ENCODE data around the gene ZG16B.

The ZG16B gene

GRCh38 chr16:2829501-2830354, at the start of gene ZG16B:
Gene ZG16B, plus strand, starts transcription at chr16:2830303. Its CDS starts 139 bp downstream, at chr16:2830442.
- DNase-seq (ENCODE audit: low read depth): no peak
- H3K4me3 ChIP-seq (ENCODE audit: control insufficient read depth, low read depth, low read length): no peak within 1 kb of the TSS
- TF ChIP-seq CTCF (conservative IDR thresholded peaks at IDR 0.05; ENCODE audit: control insufficient read depth, insufficient read depth, low read depth, low read length): no peak

- H3K4me3 ChIP-seq (ENCODE audit: control insufficient read depth, low read depth, low read length): no peak overlapping the region
- TF ChIP-seq CTCF (conservative IDR thresholded peaks at IDR 0.05; ENCODE audit: control insufficient read depth, insufficient read depth, low read depth, low read length): no peak
- DNase-seq (ENCODE audit: low read depth): no peak
These were observed 47.3 kb upstream of the ZG16B start for GRCh38 chr16:2782583-2783351.

- no peak for DNase-seq (ENCODE audit: low read depth)
- H3K4me3 ChIP-seq (ENCODE audit: control insufficient read depth, low read depth, low read length): no peak overlapping the region
- TF ChIP-seq CTCF (conservative IDR thresholded peaks at IDR 0.05; ENCODE audit: control insufficient read depth, insufficient read depth, low read depth, low read length): no peak
These were observed 46.3 kb upstream of the ZG16B start for GRCh38 chr16:2783581-2784357.

- no peak overlapping the region for H3K4me3 ChIP-seq (ENCODE audit: control insufficient read depth, low read depth, low read length)
- no peak for TF ChIP-seq CTCF (conservative IDR thresholded peaks at IDR 0.05; ENCODE audit: control insufficient read depth, insufficient read depth, low read depth, low read length)
- DNase-seq (ENCODE audit: low read depth): no peak
These were observed 45.6 kb upstream of the ZG16B start for GRCh38 chr16:2784358-2785100.

- no peak overlapping the region for H3K4me3 ChIP-seq (ENCODE audit: control insufficient read depth, low read depth, low read length)
- no peak for DNase-seq (ENCODE audit: low read depth)
These were observed 44.8 kb upstream of the ZG16B start for GRCh38 chr16:2785101-2785991.

More at GRCh38 chr16:2785101-2785991, 44.8 kb upstream of the ZG16B start:
- no peak for TF ChIP-seq CTCF (conservative IDR thresholded peaks at IDR 0.05; ENCODE audit: control insufficient read depth, insufficient read depth, low read depth, low read length)
